Heart right ventricle (tissue), 16 donors: ENCODE results near the gene NMUR2. TPM values are rescaled to one million over a fixed set of nuclear protein-coding genes. Genes with fewer than 3 reads are reported as not detected.

Experiments used
- ATAC-seq, 8 donors: fragments of 200-7000 bp; cut with Tn5 transposase; one replicate each; pipeline ENCODE4 v1.9.1; 2020; ENCODE audit warnings: mild to moderate bottlenecking in 8 of 8, moderate library complexity in 8 of 8, moderate number of reproducible peaks in 1 of 8
- DNase-seq, 2 donors: peaks; one replicate each; pipeline ENCODE4 v3.0.0-alpha.2; 2020
- H3K27ac ChIP-seq, 10 donors: fragments of 200-600 bp; sonication (generic) in 2 of 10; one replicate each; pipeline versions ENCODE4 v1.5.0 to v1.8.0; 2020 to 2022; ENCODE audit warnings: mild to moderate bottlenecking in 3 of 10
- H3K27me3 ChIP-seq, 7 donors: fragments of 200-600 bp; one replicate each; pipeline ENCODE4 v1.8.0; 2021 to 2022; ENCODE audit warnings: mild to moderate bottlenecking in 2 of 7
- H3K36me3 ChIP-seq, 9 donors: fragments of 200-600 bp; sonication (generic) in 1 of 9; one replicate each; pipeline versions ENCODE4 v1.5.0 to v1.8.0; 2020 to 2022; ENCODE audit warnings: mild to moderate bottlenecking in 2 of 9
- H3K4me1 ChIP-seq, 9 donors: fragments of 200-600 bp; sonication (generic) in 1 of 9; one replicate each; pipeline versions ENCODE4 v1.5.0 to v1.8.0; 2020 to 2022; ENCODE audit warnings: mild to moderate bottlenecking in 4 of 9
- H3K4me3 ChIP-seq, 10 donors: fragments of 200-600 bp; sonication (generic) in 2 of 10; one replicate each; pipeline versions ENCODE4 v1.5.0 to v1.8.0; 2020 to 2022; ENCODE audit warnings: mild to moderate bottlenecking in 7 of 10, moderate library complexity in 2 of 10
- H3K9me3 ChIP-seq, 11 donors: fragments of 200-600 bp in 10 of 11; sonication (generic) in 2 of 11; one replicate each; pipeline versions ENCODE4 v1.5.0 to v1.8.0; 2013 to 2022; ENCODE audit warnings: mild to moderate bottlenecking in 2 of 11, control low read depth in 1 of 11, moderate library complexity in 1 of 11
- CTCF ChIP-seq, 9 donors: fragments of 200-600 bp; sonication (generic) in 2 of 9; IDR thresholded peaks; one replicate each; pipeline versions ENCODE4 v1.5.0 to v1.8.0; 2021 to 2022; ENCODE audit warnings: antibody characterized with exemption in 9 of 9, mild to moderate bottlenecking in 5 of 9, moderate library complexity in 1 of 9
- WGBS, 2 donors: extraction: QIAGEN DNeasy Blood & Tissue Kit; methylation state at CpG; one replicate each; pipeline ENCODE4 v1.1.7; 2013; ENCODE audit warnings: inconsistent platforms in 1 of 2; 5-methylcytosine and 5-hydroxymethylcytosine counted together
- intact Hi-C, 10 donors: fragments of 100-400 bp; cut with DNase I; formaldehyde crosslinking; loops; one replicate each; pipeline versions ENCODE4 v1.11.1 to v1.14.2; 2022
- polyA plus RNA-seq, 2 donors: library from polyadenylated mRNA; stranded (reverse); fragments of 200-250 nt; gene quantifications; one replicate each; pipeline ENCODE4 v1.2.3, GENCODE V29; 2013
- total RNA-seq, 10 donors: library from RNA; stranded (reverse); fragmentation: NEBNext Ultra II Directional in 3 of 10; extraction: Animal tissue kit (Norgen Biotek cat#: 25700) in 3 of 10; gene quantifications; one replicate each; pipeline versions ENCODE4 v1.2.1 to v1.2.4, GENCODE V29; 2021 to 2023
- donor health status: Arrhythmogenic right ventricular cardiomyopathy.
- donor health status: ischemic (EF 13 %, LVEDD 7.1; RV severe dilation, severe dysfunction).
- donor health status: healthy with polysubstance abuse.
- donor health status: DM: no; HTN: yes; CAD: no.
- donor health status: DM: no; HTN: no; CAD: no.
- donor health status: ischemic (EF 25% LVEDD 6.9; RV normal size, moderate dysfunction).
- donor health status: ischemic (EF 25% LVEDD 5.7; RV mildly dilated, moderate dysfunction).
- donor health status: healthy.
- donor health status: DM: yes; HTN: yes; CAD: no.
- donor health status: Ischemic cardiomyopathy.
- donor health status: ischemic (EF 35%, LVEDD 5.7; RV mildly dilated, moderate dysfunction).
- donor health status: nonischemic (EF 11% LVEDD 7.7; RV severe dilation, severe dysfunction).
- donor health status: DM: yes; HTN: yes; CAD: no.
- donor health status: PGD.
- donor health status: ischemic (EF 29% LVEDD 5.4; RV normal size, mild dysfunction).
- donor health status: nonischemic (EF 23%, LVEDD 6.1; RV moderate dilation, normal function).

NMUR2 gene
- total and polyA plus RNA-seq, 12 donors = 0.15 TPM; not detected in 11

DNA sequence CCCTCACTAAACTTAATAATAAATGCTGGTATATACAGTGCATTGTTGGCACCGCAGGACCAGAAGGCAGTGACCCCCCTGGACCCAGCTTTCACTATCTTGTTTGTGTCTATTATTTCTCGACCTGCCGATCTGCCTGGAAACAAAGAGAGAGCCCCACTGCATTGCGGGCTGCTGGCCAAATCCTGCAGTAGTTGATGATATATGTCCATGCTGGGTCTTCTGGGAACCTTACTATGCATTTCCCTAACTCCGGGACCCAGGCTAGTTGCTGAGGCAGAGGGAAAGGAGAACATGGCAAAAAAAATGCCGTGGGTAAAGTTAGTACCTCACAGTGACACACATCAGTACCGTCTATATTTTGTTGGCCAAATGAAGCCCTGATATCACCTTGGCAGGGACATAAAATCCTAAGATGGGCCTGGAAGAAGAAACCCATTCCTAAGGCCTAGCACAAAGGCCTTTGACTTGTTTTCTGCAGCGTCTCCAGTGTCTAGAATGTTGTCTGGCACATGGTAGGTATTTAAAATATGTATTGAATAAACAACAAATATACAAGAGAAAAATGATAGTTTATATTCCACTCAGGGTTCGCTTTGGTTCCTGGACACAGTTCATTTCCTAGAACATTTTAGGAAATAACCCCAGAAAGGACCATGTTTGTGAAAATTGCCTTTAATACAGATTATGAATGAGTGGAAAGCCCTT is 46.1 kb downstream of the NMUR2 start:
- 48 to 49% methylated on average over 9 of the region's 9 CpGs for WGBS, 2 donors
- Histone ChIP-seq H3K4me1 (peaks cover 0 to 8% (median 0%) of the 10 kb centered on the region in 9 donors), H3K9me3 (no peaks in the 10 kb centered on the region), H3K27ac (no peak overlapping the region), H3K4me3 (no peak overlapping the region), H3K36me3 (no peaks in the 10 kb centered on the region), H3K27me3 (no peaks in the 10 kb centered on the region)
- no peak for TF ChIP-seq CTCF (IDR thresholded peaks at IDR 0.05)
- no peak for DNase-seq
- no peak for ATAC-seq
- intact Hi-C loops = loop anchor here in 3 of 10 donors (10.0 kb wide), 2 partner anchors 214 to 534 kb away; no protein-coding TSS in a partner anchor

DNA sequence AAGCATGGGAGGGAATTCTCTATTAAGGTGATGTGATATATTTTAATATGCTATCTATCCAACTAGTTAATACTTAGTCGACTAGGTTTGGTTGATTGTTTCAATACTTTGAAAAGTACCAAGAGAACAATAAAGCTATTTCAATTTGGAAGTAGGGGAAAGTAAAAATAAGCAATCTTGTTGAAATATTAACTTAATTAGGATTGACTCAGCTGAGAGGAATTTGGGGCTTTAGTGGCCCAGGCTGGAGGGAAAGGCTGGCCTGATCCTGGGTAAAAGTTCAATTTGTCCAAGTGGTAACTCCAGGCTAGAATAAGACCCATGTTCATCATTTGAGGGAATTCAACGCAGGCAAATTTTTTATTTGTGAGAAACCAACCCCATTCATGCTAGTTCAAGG is 48.6 kb downstream of the NMUR2 start:
- H3K4me3 ChIP-seq = no peak overlapping the region
- no peaks in the 10 kb centered on the region for H3K36me3 ChIP-seq
- ATAC-seq (no peak), DNase-seq (no peak)
- no peak for TF ChIP-seq CTCF (IDR thresholded peaks at IDR 0.05)
- H3K4me1 ChIP-seq = peaks cover 0 to 8% (median 0%) of the 10 kb centered on the region in 9 donors
- 88 to 90% methylated on average over 2 of the region's 2 CpGs for WGBS, 2 donors
- no peaks in the 10 kb centered on the region for H3K9me3 ChIP-seq
- intact Hi-C loops = loop anchor here in 3 of 10 donors (10.0 kb wide), 2 partner anchors 212 to 532 kb away; no protein-coding TSS in a partner anchor
- H3K27me3 ChIP-seq = no peaks in the 10 kb centered on the region
- no peak overlapping the region for H3K27ac ChIP-seq

DNA sequence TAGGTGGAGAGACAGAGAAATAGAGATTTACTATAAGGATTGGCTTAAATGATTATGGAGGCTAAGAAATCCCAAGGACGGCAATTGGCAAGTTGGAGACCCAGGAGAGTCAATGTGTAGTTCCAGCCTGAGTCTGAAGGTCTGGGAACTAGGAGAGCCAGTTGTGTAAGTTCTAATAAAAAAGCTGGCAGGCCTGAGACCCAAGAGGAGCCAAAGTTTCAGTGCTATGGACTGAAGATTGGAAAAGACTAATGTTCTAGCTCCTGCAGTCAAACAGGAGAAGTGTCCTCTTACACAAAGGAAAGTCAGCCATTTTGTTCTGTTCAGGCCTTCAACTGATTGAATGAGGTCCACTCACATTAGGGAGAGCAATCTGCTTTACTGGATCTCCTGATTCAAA is 50.0 kb downstream of the NMUR2 start:
- intact Hi-C loops = loop anchor here in 3 of 10 donors (10.0 kb wide), 2 partner anchors 210 to 530 kb away; no protein-coding TSS in a partner anchor

GRCh38 chr5:152353001-152353400 is 52.1 kb downstream of the NMUR2 start:
- intact Hi-C loops = loop anchor here in 5 of 10 donors (5.0 to 10.0 kb wide), 4 partner anchors 208 to 531 kb away; no protein-coding TSS in a partner anchor
- DNase-seq (no peak), ATAC-seq (no peak)
- Histone ChIP-seq H3K4me3 (no peak overlapping the region), H3K9me3 (no peaks in the 10 kb centered on the region), H3K4me1 (peaks cover 0 to 11% (median 5%) of the 10 kb centered on the region in 9 donors), H3K27me3 (no peaks in the 10 kb centered on the region), H3K27ac (no peak overlapping the region), H3K36me3 (no peaks in the 10 kb centered on the region)
- 73 to 80% methylated on average over 3 of the region's 3 CpGs for WGBS, 2 donors
- no peak for TF ChIP-seq CTCF (IDR thresholded peaks at IDR 0.05)

More for the DNA sequence above, 50.0 kb downstream of the NMUR2 start:
- ATAC-seq (no peak), DNase-seq (no peak)
- no peaks in the 10 kb centered on the region for H3K9me3 ChIP-seq
- H3K4me3 ChIP-seq = no peak overlapping the region
- whole genome bisulfite sequencing, 2 donors = 56 to 79% methylated on average over 1 of the region's 1 CpG
- no peak for TF ChIP-seq CTCF (IDR thresholded peaks at IDR 0.05)
- peaks cover 0 to 12% (median under 1%) of the 10 kb centered on the region in 9 donors for H3K4me1 ChIP-seq
- H3K27ac ChIP-seq = no peak overlapping the region
- no peaks in the 10 kb centered on the region for H3K27me3 ChIP-seq
- H3K36me3 ChIP-seq = no peaks in the 10 kb centered on the region
